Mucosa of rectum (tissue), 2 donors: ENCODE results near the gene CALU.
A peak's percentile ranks its signal among the peaks of the same experiment; 100 is the strongest.

ENCODE experiments used
- H3K27ac ChIP-seq, 2 donors: one replicate each; pipeline ENCODE4 v1.7.0; 2013; ENCODE audit warnings: inconsistent platforms in 2 of 2, low read depth in 2 of 2, low read length in 2 of 2
- H3K27me3 ChIP-seq, 2 donors: one replicate each; pipeline ENCODE4 v1.7.0; 2013; ENCODE audit warnings: low read length in 2 of 2; ENCODE audit not compliant: control insufficient read depth in 2 of 2, insufficient read depth in 2 of 2
- H3K36me3 ChIP-seq, 2 donors: one replicate each; pipeline ENCODE4 v1.7.0; 2013; ENCODE audit warnings: low read length in 2 of 2; ENCODE audit not compliant: control insufficient read depth in 2 of 2, insufficient read depth in 2 of 2
- H3K4me1 ChIP-seq, 2 donors: one replicate each; pipeline ENCODE4 v1.7.0; 2013; ENCODE audit warnings: low read length in 2 of 2, mild to moderate bottlenecking in 1 of 2; ENCODE audit not compliant: control insufficient read depth in 2 of 2, insufficient read depth in 2 of 2
- H3K4me3 ChIP-seq, 2 donors: one replicate each; pipeline ENCODE4 v1.7.0; 2013; ENCODE audit warnings: low read length in 2 of 2
- H3K9ac ChIP-seq, 2 donors: one replicate each; pipeline ENCODE4 v1.7.0; 2013; ENCODE audit warnings: low read length in 2 of 2, low read depth in 1 of 2, mild to moderate bottlenecking in 1 of 2
- H3K9me3 ChIP-seq, 2 donors: one replicate each; pipeline ENCODE4 v1.7.0; 2013; ENCODE audit warnings: low read length in 2 of 2; ENCODE audit not compliant: control insufficient read depth in 2 of 2
- donor health status: healthy.
- donor health status: Normal muscosa, but diverticular disease.

Gene CALU

GRCh38 chr7:128794020-128794419, 54.9 kb downstream of the CALU start:
- peaks cover 6 to 7% of the 10 kb centered on the region in 2 donors for H3K4me1 ChIP-seq
- no peak overlapping the region for H3K9ac ChIP-seq
- H3K4me3 ChIP-seq, result no peak overlapping the region
- no peaks in the 10 kb centered on the region for H3K36me3 ChIP-seq
- H3K9me3 ChIP-seq, result no peaks in the 10 kb centered on the region
- H3K27me3 ChIP-seq, result peaks cover 0 to 6% of the 10 kb centered on the region in 2 donors
- H3K27ac ChIP-seq, result no peak overlapping the region

- Histone ChIP-seq H3K27me3 (peaks cover 0 to 6% of the 10 kb centered on the region in 2 donors), H3K27ac (no peak overlapping the region), H3K4me1 (peaks cover 6 to 7% of the 10 kb centered on the region in 2 donors), H3K9ac (no peak overlapping the region), H3K9me3 (no peaks in the 10 kb centered on the region), H3K4me3 (no peak overlapping the region), H3K36me3 (no peaks in the 10 kb centered on the region)
These were observed 55.3 kb downstream of the CALU start for GRCh38 chr7:128794436-128794835.

- H3K27ac ChIP-seq, result no peak overlapping the region
- peaks cover 6 to 7% of the 10 kb centered on the region in 2 donors for H3K4me1 ChIP-seq
- no peaks in the 10 kb centered on the region for H3K9me3 ChIP-seq
- no peaks in the 10 kb centered on the region for H3K36me3 ChIP-seq
- H3K4me3 ChIP-seq, result no peak overlapping the region
- H3K9ac ChIP-seq, result no peak overlapping the region
- peaks cover 0 to 6% of the 10 kb centered on the region in 2 donors for H3K27me3 ChIP-seq
These were observed 56.0 kb downstream of the CALU start for GRCh38 chr7:128795129-128795528.

GRCh38 chr7:128796327-128796726, 57.2 kb downstream of the CALU start:
- peaks cover 3 to 9% of the 10 kb centered on the region in 2 donors for H3K4me1 ChIP-seq
- H3K4me3 ChIP-seq, result no peak overlapping the region
- H3K36me3 ChIP-seq, result no peaks in the 10 kb centered on the region
- H3K9me3 ChIP-seq, result no peaks in the 10 kb centered on the region
- no peak overlapping the region for H3K9ac ChIP-seq
- H3K27ac ChIP-seq, result no peak overlapping the region
- H3K27me3 ChIP-seq, result peaks cover 0 to 6% of the 10 kb centered on the region in 2 donors

- Histone ChIP-seq H3K27ac (no peak overlapping the region), H3K9ac (no peak overlapping the region), H3K9me3 (no peaks in the 10 kb centered on the region), H3K4me3 (no peak overlapping the region), H3K4me1 (peaks cover 0 to 3% of the 10 kb centered on the region in 2 donors), H3K36me3 (no peaks in the 10 kb centered on the region), H3K27me3 (no peaks in the 10 kb centered on the region)
These were observed 60.3 kb downstream of the CALU start for GRCh38 chr7:128799451-128799850.

- no peak overlapping the region for H3K9ac ChIP-seq
- no peak overlapping the region for H3K27ac ChIP-seq
- H3K36me3 ChIP-seq, result no peaks in the 10 kb centered on the region
- peaks cover 0 to 3% of the 10 kb centered on the region in 2 donors for H3K4me1 ChIP-seq
- H3K4me3 ChIP-seq, result no peak overlapping the region
- H3K9me3 ChIP-seq, result no peaks in the 10 kb centered on the region
- H3K27me3 ChIP-seq, result no peaks in the 10 kb centered on the region
These were observed 61.4 kb downstream of the CALU start for GRCh38 chr7:128800567-128800966.

- no peaks in the 10 kb centered on the region for H3K9me3 ChIP-seq
- H3K9ac ChIP-seq, result no peak overlapping the region
- peak overlapping the region in 1 of 2 donors; percentile 9 for H3K4me3 ChIP-seq
- peaks cover 0 to 3% of the 10 kb centered on the region in 2 donors for H3K4me1 ChIP-seq
- H3K27ac ChIP-seq, result no peak overlapping the region
- no peaks in the 10 kb centered on the region for H3K27me3 ChIP-seq
- no peaks in the 10 kb centered on the region for H3K36me3 ChIP-seq
These were observed 61.8 kb downstream of the CALU start for GRCh38 chr7:128801003-128801402.

- H3K9me3 ChIP-seq, result no peaks in the 10 kb centered on the region
- H3K9ac ChIP-seq, result no peak overlapping the region
- no peak overlapping the region for H3K4me3 ChIP-seq
- H3K27ac ChIP-seq, result no peak overlapping the region
- no peaks in the 10 kb centered on the region for H3K27me3 ChIP-seq
- no peaks in the 10 kb centered on the region for H3K36me3 ChIP-seq
- peaks cover 0 to 3% of the 10 kb centered on the region in 2 donors for H3K4me1 ChIP-seq
These were observed 62.7 kb downstream of the CALU start for GRCh38 chr7:128801667-128802418.

GRCh38 chr7:128804484-128804883, 65.3 kb downstream of the CALU start:
- no peaks in the 10 kb centered on the region for H3K36me3 ChIP-seq
- no peaks in the 10 kb centered on the region for H3K9me3 ChIP-seq

GRCh38 chr7:128805225-128805624, 66.1 kb downstream of the CALU start:
- H3K9ac ChIP-seq, result no peak overlapping the region
- peaks cover 0 to 3% of the 10 kb centered on the region in 2 donors for H3K4me1 ChIP-seq
- no peak overlapping the region for H3K4me3 ChIP-seq
- H3K36me3 ChIP-seq, result no peaks in the 10 kb centered on the region
- H3K27me3 ChIP-seq, result no peaks in the 10 kb centered on the region
- H3K27ac ChIP-seq, result no peak overlapping the region
- no peaks in the 10 kb centered on the region for H3K9me3 ChIP-seq

More at GRCh38 chr7:128804484-128804883, 65.3 kb downstream of the CALU start:
- Histone ChIP-seq H3K9ac (no peak overlapping the region), H3K27me3 (no peaks in the 10 kb centered on the region), H3K27ac (no peak overlapping the region), H3K4me3 (no peak overlapping the region), H3K4me1 (peaks cover 0 to 3% of the 10 kb centered on the region in 2 donors)
